ENCODE measurements around the gene SRP9.

- no peak for TF ChIP-seq CTCF (IDR thresholded peaks at IDR 0.05)
- no peak for TF ChIP-seq ZFX (IDR thresholded peaks at IDR 0.05; ENCODE audit: borderline replicate concordance)
These were observed 38.0 kb upstream of the SRP9 start for GRCh38 chr1:225739542-225740107.
